ENCODE data around the gene FKBP5.
A peak's percentile ranks its signal among the peaks of the same experiment; 100 is the strongest.
"Not testable (repeated sequence)": the region's sequence is repeated elsewhere in the genome, so short reads cannot be mapped to it uniquely, and the experiment has no call there.

The FKBP5 gene

GRCh38 chr6:35687658-35688604 lies 784 bp downstream of the FKBP5 start:
- peak; percentile 79 for DNase-seq

- no peak for DNase-seq
Measured at GRCh38 chr6:35686873-35687555, 1.7 kb downstream of the FKBP5 start.

- DNase-seq = no peak
Measured at GRCh38 chr6:35686436-35686835, 2.3 kb downstream of the FKBP5 start.

- DNase-seq = no peak
Measured at GRCh38 chr6:35683267-35683666, 5.4 kb downstream of the FKBP5 start.

GRCh38 chr6:35681298-35681697 lies 7.4 kb downstream of the FKBP5 start:
- no peak for DNase-seq

GRCh38 chr6:35679399-35679798 lies 9.3 kb downstream of the FKBP5 start:
- no peak for DNase-seq

- DNase-seq = no peak
Measured at GRCh38 chr6:35678814-35679213, 9.9 kb downstream of the FKBP5 start.

- DNase-seq = no peak
Measured at GRCh38 chr6:35678021-35678654, 10.6 kb downstream of the FKBP5 start.

- no peak for DNase-seq
Measured at GRCh38 chr6:35677456-35677855, 11.3 kb downstream of the FKBP5 start.

GRCh38 chr6:35675871-35676459 lies 12.8 kb downstream of the FKBP5 start:
- no peak for DNase-seq

- DNase-seq = no peak
Measured at GRCh38 chr6:35674594-35674993, 14.1 kb downstream of the FKBP5 start.

- DNase-seq = no peak
Measured at GRCh38 chr6:35673755-35674154, 15.0 kb downstream of the FKBP5 start.

GRCh38 chr6:35673284-35673666 lies 15.4 kb downstream of the FKBP5 start:
- not testable (repeated sequence) for DNase-seq

GRCh38 chr6:35670453-35670852 lies 18.3 kb downstream of the FKBP5 start:
- not testable (repeated sequence) for DNase-seq

GRCh38 chr6:35669451-35670045 lies 19.2 kb downstream of the FKBP5 start:
- no peak for DNase-seq

- DNase-seq = no peak
Measured at GRCh38 chr6:35668744-35669450, 19.8 kb downstream of the FKBP5 start.

GRCh38 chr6:35668096-35668495 lies 20.6 kb downstream of the FKBP5 start:
- no peak for DNase-seq

- DNase-seq = no peak
Measured at GRCh38 chr6:35665573-35665972, 23.1 kb downstream of the FKBP5 start.

- DNase-seq = no peak
Measured at GRCh38 chr6:35664945-35665344, 23.8 kb downstream of the FKBP5 start.

- DNase-seq = no peak
Measured at GRCh38 chr6:35663447-35664235, 25.1 kb downstream of the FKBP5 start.

GRCh38 chr6:35662999-35663398 lies 25.7 kb downstream of the FKBP5 start:
- no peak for DNase-seq

Data from activated CD8-positive, alpha-beta memory T cell treated with anti-CD3 and anti-CD28 coated beads for 24 hours (primary cell).